PC-3 (cell line): Measurements from ENCODE around the gene CHD9. TPM values are rescaled to one million over a fixed set of nuclear protein-coding genes. Genes with fewer than 3 reads are reported as not detected.
"Not testable (repeated sequence)": the region's sequence is repeated elsewhere in the genome, so short reads cannot be mapped to it uniquely, and the experiment has no call there.

Experiments used
- ATAC-seq: fragments of 200-7000 bp; cut with Tn5 transposase; 2 replicates; pipeline ENCODE4 v1.9.1; 2020; ENCODE audit warnings: mild to moderate bottlenecking, moderate library complexity
- BruUV-seq: library from RNA; stranded (reverse); fragments of 400-500 nt; replicated peaks from 2 replicates; lab custom pipeline; 2021; lab: Mats Ljungman, UMichigan
- CTCF ChIA-PET: fragments of 300-600 bp; sonication (Branson Sonifier 250); formaldehyde crosslinking; loops from one replicate; lab custom pipeline; 2022; ENCODE audit warnings: antibody characterized with exemption; lab: Charles Lee
- POLR2A ChIA-PET: fragments of 300-600 bp; sonication (Branson Sonifier 250); formaldehyde crosslinking; loops from one replicate; lab custom pipeline; 2022; ENCODE audit warnings: antibody characterized with exemption; ENCODE audit not compliant: unreplicated experiment; lab: Charles Lee
- DNase-seq: peaks from one replicate; pipeline ENCODE4 v3.0.0-alpha.2; 2015
- H2AFZ ChIP-seq: fragments of 300-600 bp; sonication (generic); 2 replicates; pipeline ENCODE4 v1.6.0; 2016; ENCODE audit warnings: antibody characterized with exemption, low read length
- H3F3A ChIP-seq: fragments of 300-600 bp; sonication (generic); one replicate; pipeline ENCODE4 v1.6.0; 2017; ENCODE audit warnings: antibody characterized with exemption, low read length, control low read depth, mild to moderate bottlenecking; ENCODE audit not compliant: unreplicated experiment
- H3K27ac ChIP-seq: fragments of 300-600 bp; sonication (generic); 2 replicates; pipeline ENCODE4 v1.5.1; 2016; ENCODE audit warnings: mild to moderate bottlenecking, low read length
- H3K27me3 ChIP-seq: fragments of 300-600 bp; sonication (generic); 2 replicates; pipeline ENCODE4 v1.6.1; 2016; ENCODE audit warnings: low read length, mixed read lengths
- H3K36me3 ChIP-seq: fragments of 300-600 bp; sonication (generic); 2 replicates; pipeline ENCODE4 v1.6.1; 2016; ENCODE audit warnings: low read depth, mixed run types, low read length, mixed read lengths
- H3K4me1 ChIP-seq: fragments of 300-600 bp; sonication (generic); 2 replicates; pipeline ENCODE4 v1.5.1; 2016; ENCODE audit warnings: low read length; ENCODE audit not compliant: insufficient read depth
- H3K4me2 ChIP-seq: fragments of 300-600 bp; sonication (generic); 2 replicates; pipeline ENCODE4 v1.6.0; 2016; ENCODE audit warnings: low read length
- H3K4me3 ChIP-seq: fragments of 300-600 bp; sonication (generic); 2 replicates; pipeline ENCODE4 v1.5.1; 2016; ENCODE audit warnings: mild to moderate bottlenecking, low read length, mixed read lengths
- H3K79me2 ChIP-seq: fragments of 300-600 bp; sonication (generic); 2 replicates; pipeline ENCODE4 v1.6.1; 2017; ENCODE audit warnings: low read length, mixed read lengths
- H3K9ac ChIP-seq: fragments of 300-600 bp; sonication (generic); 2 replicates; pipeline ENCODE4 v1.6.0; 2016; ENCODE audit warnings: mild to moderate bottlenecking, low read length
- H3K9me2 ChIP-seq: fragments of 300-600 bp; sonication (generic); replicated peaks from 2 replicates; pipeline ENCODE4 v1.6.1; 2016; ENCODE audit warnings: mixed run types, low read length, mixed read lengths
- H3K9me3 ChIP-seq: fragments of 300-600 bp; sonication (generic); 2 replicates; pipeline ENCODE4 v1.6.1; 2016; ENCODE audit warnings: low read length, mixed read lengths
- H4K20me1 ChIP-seq: fragments of 300-600 bp; sonication (generic); 2 replicates; pipeline ENCODE4 v1.6.1; 2016; ENCODE audit warnings: low read length, mixed read lengths
- CTCF ChIP-seq: fragments of 300-600 bp; sonication (generic); conservative IDR thresholded peaks from 2 replicates; pipeline ENCODE4 v1.5.1; 2017; ENCODE audit warnings: antibody characterized with exemption, low read depth, mild to moderate bottlenecking, low read length
- EZH2 ChIP-seq: fragments of 300-600 bp; sonication (generic); IDR thresholded peaks from one replicate; pipeline ENCODE4 v1.6.1; 2017; ENCODE audit warnings: antibody characterized with exemption, mild to moderate bottlenecking, low read length; ENCODE audit not compliant: unreplicated experiment
- EZH2phosphoT487 ChIP-seq: fragments of 300-600 bp; sonication (generic); IDR thresholded peaks from 2 replicates; pipeline ENCODE4 v1.6.1; 2018; ENCODE audit warnings: mild to moderate bottlenecking, antibody characterized with exemption, low read length, borderline replicate concordance
- intact Hi-C: fragments of 100-400 bp; cut with micrococcal nuclease; formaldehyde crosslinking; loops from 2 replicates; pipeline ENCODE4 v1.9.0; 2023
- total RNA-seq: library from RNA; depleted of rRNA; stranded (reverse); fragments of >200 nt; gene quantifications from 2 replicates; pipeline ENCODE4 v1.2.3, GENCODE V29; 2014

The CHD9 gene
- total RNA-seq, 1 experiment from 2014 or later = 13.3 TPM

- H4K20me1 ChIP-seq = no peaks in the 10 kb centered on the region
- H3K27me3 ChIP-seq = no peaks in the 10 kb centered on the region
- POLR2A ChIA-PET = no interaction called here
- 0 out of 2 replicates have a peak, but pooled peaks cover 8% of the 10 kb centered on the region for H3K4me1 ChIP-seq
- CTCF ChIA-PET = no interaction called here
- H3K9me2 ChIP-seq = no peaks in the 10 kb centered on the region
- DNase-seq = no peak
- H3K79me2 ChIP-seq = no peaks in the 10 kb centered on the region
- H2AFZ ChIP-seq = no peak overlapping the region
- TF ChIP-seq EZH2phosphoT487 (no peak), CTCF (no peak), EZH2 (no peak)
- H3K9me3 ChIP-seq = no peaks in the 10 kb centered on the region
- BruUV-seq = no TSS peak
- no peaks in the 10 kb centered on the region for H3F3A ChIP-seq
- H3K36me3 ChIP-seq = peaks cover 6% of the 10 kb centered on the region
- no peak overlapping the region for H3K9ac ChIP-seq
- ATAC-seq = no peak
- H3K27ac ChIP-seq = no peak overlapping the region
- intact Hi-C loops = no loop called here
- no peak overlapping the region for H3K4me2 ChIP-seq
- H3K4me3 ChIP-seq = no peak overlapping the region
Observed at GRCh38 chr16:53262645-53263044, 207.9 kb downstream of the CHD9 start.

GRCh38 chr16:53266156-53266555 lies 211.4 kb downstream of the CHD9 start:
- Histone ChIP-seq H3K27me3 (no peaks in the 10 kb centered on the region), H3K9ac (no peak overlapping the region), H3K4me2 (no peak overlapping the region), H3K36me3 (no peaks in the 10 kb centered on the region; the same call in 1 of the 2 replicates), H3F3A (no peaks in the 10 kb centered on the region), H3K9me2 (no peaks in the 10 kb centered on the region), H3K4me1 (0 out of 2 replicates have a peak, but pooled peaks cover 8% of the 10 kb centered on the region), H4K20me1 (no peaks in the 10 kb centered on the region), H3K9me3 (no peaks in the 10 kb centered on the region), H3K4me3 (no peak overlapping the region), H3K79me2 (no peaks in the 10 kb centered on the region), H2AFZ (no peak overlapping the region), H3K27ac (no peak overlapping the region)
- peak; percentile 42; the same call in 1 of the 2 replicates for ATAC-seq
- ChIA-PET POLR2A (no interaction called here), CTCF (no interaction called here)
- peak; percentile 18 for DNase-seq
- TF ChIP-seq CTCF (no peak), EZH2 (no peak), EZH2phosphoT487 (no peak)
- BruUV-seq = no TSS peak
- intact Hi-C loops = no loop called here

DNA sequence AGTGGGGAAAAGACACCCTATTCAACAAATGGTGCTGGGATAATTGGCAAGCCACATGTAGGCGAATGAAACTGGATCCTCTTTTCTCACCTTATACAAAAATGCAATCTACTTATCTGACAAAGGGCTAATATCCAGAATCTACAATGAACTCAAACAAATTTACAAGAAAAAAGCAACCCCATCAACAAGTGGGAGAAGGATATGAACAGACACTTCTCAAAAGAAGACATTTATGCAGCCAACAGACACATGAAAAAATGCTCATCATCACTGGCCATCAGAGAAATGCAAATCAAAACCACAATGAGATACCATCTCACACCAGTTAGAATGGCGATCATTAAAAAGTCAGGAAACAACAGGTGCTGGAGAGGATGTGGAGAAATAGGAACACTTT lies 223.7 kb downstream of the CHD9 start:
- ATAC-seq, H3F3A ChIP-seq, H3K4me1 ChIP-seq, intact Hi-C loops, H3K27me3 ChIP-seq, BruUV-seq, CTCF ChIA-PET, H3K4me3 ChIP-seq, DNase-seq, H3K9me3 ChIP-seq, H2AFZ ChIP-seq, H3K27ac ChIP-seq, H3K4me2 ChIP-seq, H3K9ac ChIP-seq, H4K20me1 ChIP-seq, POLR2A ChIA-PET, H3K9me2 ChIP-seq, H3K79me2 ChIP-seq: not testable (repeated sequence)
- H3K36me3 ChIP-seq = peaks cover 12% of the 10 kb centered on the region
